Common myeloid progenitor, CD34-positive (primary cell): ENCODE measurements around the gene IRS1.

Source experiments
- CTCF ChIA-PET: fragments of 350-600 bp; sonication (Branson Sonifier 250); formaldehyde crosslinking; loops from one replicate; lab custom pipeline; 2021; ENCODE audit warnings: antibody characterized with exemption; lab: Charles Lee
- POLR2A ChIA-PET: fragments of 350-600 bp; sonication (Branson Sonifier 250); formaldehyde crosslinking; loops from one replicate; lab custom pipeline; 2021; ENCODE audit warnings: antibody characterized with exemption; lab: Charles Lee
- DNase-seq, 3 donors: peaks; one replicate each; pipeline versions ENCODE4 v3.0.0 to v3.0.0-alpha.2; 2013
- H3K27ac ChIP-seq, 2 experiments: 1 replicate in 1 of 2; 2 replicates in 1 of 2; pipeline ENCODE4 v1.7.0; 2013; ENCODE audit warnings: inconsistent platforms in 2 of 2, low read length in 2 of 2, mild to moderate bottlenecking in 2 of 2, low read depth in 1 of 2, moderate library complexity in 1 of 2; ENCODE audit not compliant: severe bottlenecking in 2 of 2, insufficient read depth in 1 of 2, poor library complexity in 1 of 2
- H3K27me3 ChIP-seq, 5 experiments: replicated peaks in 2 of 5; 1 replicate in 3 of 5; 2 replicates in 2 of 5; pipeline versions ENCODE4 v1.6.1 to v1.7.0; 2013; ENCODE audit warnings: low read length in 4 of 5, mild to moderate bottlenecking in 2 of 5, moderate library complexity in 2 of 5, inconsistent platforms in 1 of 5; ENCODE audit not compliant: insufficient read depth in 5 of 5, control insufficient read depth in 4 of 5
- H3K36me3 ChIP-seq, 4 experiments: 1 replicate in 2 of 4; 2 replicates in 2 of 4; pipeline versions ENCODE4 v1.6.1 to v1.7.0; 2013; ENCODE audit warnings: low read length in 3 of 4, control low read depth in 1 of 4, mild to moderate bottlenecking in 1 of 4; ENCODE audit not compliant: control insufficient read depth in 4 of 4, insufficient read depth in 4 of 4
- H3K4me1 ChIP-seq, 4 experiments: 1 replicate in 3 of 4; 2 replicates in 1 of 4; pipeline versions ENCODE4 v1.6.1 to v1.7.1; 2013; ENCODE audit warnings: low read length in 3 of 4, mild to moderate bottlenecking in 3 of 4, control low read depth in 1 of 4, inconsistent platforms in 1 of 4, moderate library complexity in 1 of 4; ENCODE audit not compliant: control insufficient read depth in 4 of 4, insufficient read depth in 4 of 4; ENCODE audit errors: control extremely low read depth in 1 of 4
- H3K4me3 ChIP-seq, 7 experiments: 1 replicate in 4 of 7; 2 replicates in 3 of 7; pipeline versions ENCODE4 v1.5.1 to v1.7.0; 2013; ENCODE audit warnings: mild to moderate bottlenecking in 7 of 7, low read length in 6 of 7, moderate library complexity in 6 of 7, inconsistent platforms in 2 of 7, low read depth in 2 of 7, control low read depth in 1 of 7; ENCODE audit not compliant: insufficient read depth in 4 of 7, control insufficient read depth in 1 of 7; ENCODE audit errors: extremely low read depth in 1 of 7
- H3K9me3 ChIP-seq, 5 experiments: 1 replicate in 4 of 5; 2 replicates in 1 of 5; pipeline versions ENCODE4 v1.6.1 to v1.7.1; 2013; ENCODE audit warnings: low read length in 4 of 5, mild to moderate bottlenecking in 2 of 5, inconsistent platforms in 1 of 5, low read depth in 1 of 5, moderate library complexity in 1 of 5; ENCODE audit not compliant: control insufficient read depth in 4 of 5, insufficient read depth in 2 of 5; ENCODE audit errors: control extremely low read depth in 1 of 5
- WGBS: methylation state at CpG from one replicate; pipeline ENCODE4 v1.1.5; 2013; ENCODE audit not compliant: insufficient coverage; 5-methylcytosine and 5-hydroxymethylcytosine counted together

IRS1 gene

GRCh38 chr2:226828191-226828590 lies 28.6 kb upstream of the IRS1 start:
- ChIA-PET POLR2A (no interaction called here), CTCF (no interaction called here)
- 100% methylated on average over 1 of the region's 2 CpGs for WGBS
- Histone ChIP-seq H3K4me3 (no peak overlapping the region), H3K27me3 (no peaks in the 10 kb centered on the region), H3K4me1 (peaks cover 0 to 4% (median 2%) of the 10 kb centered on the region in 4 experiments), H3K27ac (no peak overlapping the region), H3K9me3 (peaks cover 0 to 3% (median 0%) of the 10 kb centered on the region in 5 experiments), H3K36me3 (peaks cover 0 to under 1% (median under 1%) of the 10 kb centered on the region in 4 experiments)
- DNase-seq, result no peak

DNA sequence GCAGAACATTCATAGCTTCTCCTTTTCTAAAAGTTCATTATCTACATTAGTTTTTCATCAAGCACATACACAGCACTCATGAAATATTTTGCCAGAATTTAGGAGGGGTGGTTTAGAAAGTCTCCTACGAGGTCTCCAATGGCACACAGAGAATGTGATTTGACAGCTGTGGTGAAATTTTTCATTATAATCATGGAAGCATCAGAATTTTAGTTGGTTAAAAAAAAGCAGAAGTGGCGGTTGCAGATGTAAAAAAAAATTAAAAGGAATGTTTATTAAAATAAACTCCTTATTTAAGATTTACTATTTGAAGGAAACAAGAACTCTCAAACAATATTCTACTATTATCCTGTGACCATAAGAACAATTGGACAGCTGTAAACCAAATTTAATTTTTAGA lies 25.4 kb upstream of the IRS1 start:
- H3K27me3 ChIP-seq, result no peaks in the 10 kb centered on the region
- no peak overlapping the region for H3K27ac ChIP-seq
- H3K4me3 ChIP-seq, result no peak overlapping the region
- H3K36me3 ChIP-seq, result no peaks in the 10 kb centered on the region
- WGBS, result 0% methylated on average over 1 of the region's 2 CpGs
- ChIA-PET CTCF (interaction anchor here (1.0 to 2.7 kb wide), 4 partner anchors 10 to 277 kb away, joined by 3 to 9 read pairs (median 7); partner anchors contain the start of gene RHBDD1), POLR2A (no interaction called here)
- peaks cover 0 to 4% (median 2%) of the 10 kb centered on the region in 4 experiments for H3K4me1 ChIP-seq
- H3K9me3 ChIP-seq, result peaks cover 0 to 3% (median 0%) of the 10 kb centered on the region in 5 experiments
- DNase-seq, result peak in 2 of 3 donors; percentile 44 to 56

- Histone ChIP-seq H3K27ac (no peak overlapping the region), H3K27me3 (peaks cover 0 to 8% (median 5%) of the 10 kb centered on the region in 5 experiments), H3K4me3 (no peak overlapping the region), H3K9me3 (peaks cover 0 to 3% (median 0%) of the 10 kb centered on the region in 5 experiments), H3K4me1 (no peaks in the 10 kb centered on the region), H3K36me3 (no peaks in the 10 kb centered on the region)
- no peak for DNase-seq
- ChIA-PET POLR2A (no interaction called here), CTCF (interaction anchor here (1.0 to 1.1 kb wide), 2 partner anchors 16 to 17 kb away, joined by 3 read pairs; no protein-coding TSS in a partner anchor)
- 84% methylated on average over 3 of the region's 3 CpGs for WGBS
These were observed 19.3 kb upstream of the IRS1 start for GRCh38 chr2:226818930-226819329.

- Histone ChIP-seq H3K9me3 (no peaks in the 10 kb centered on the region), H3K4me1 (no peaks in the 10 kb centered on the region), H3K36me3 (no peaks in the 10 kb centered on the region), H3K27me3 (peaks cover 0 to 14% (median 5%) of the 10 kb centered on the region in 5 experiments), H3K27ac (no peak overlapping the region), H3K4me3 (no peak overlapping the region)
- ChIA-PET POLR2A (no interaction called here), CTCF (no interaction called here)
- no CpG with 5 or more reads among the region's 1 CpG for WGBS
- DNase-seq, result no peak
These were observed 13.6 kb upstream of the IRS1 start for GRCh38 chr2:226813148-226813701.

- no peak for DNase-seq
These were observed 3.8 kb upstream of the IRS1 start for GRCh38 chr2:226803410-226803809.

DNA sequence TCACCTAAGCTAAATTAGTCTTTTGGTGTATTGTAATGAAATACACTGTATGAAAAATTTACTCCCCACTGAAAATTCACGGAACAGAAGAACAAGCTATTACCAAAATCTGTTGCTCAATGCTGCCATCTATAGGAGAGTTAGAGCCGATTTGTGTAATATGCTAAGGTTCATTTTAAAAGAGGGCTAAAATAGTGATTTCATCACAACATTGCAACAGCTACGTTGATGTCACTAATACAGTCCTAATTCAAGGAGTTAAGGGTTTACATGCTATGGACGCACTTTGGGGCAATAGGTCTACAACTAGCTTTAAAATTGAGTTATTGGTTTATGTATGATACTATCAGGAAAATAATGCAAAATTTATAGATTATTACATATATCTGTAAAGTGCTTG lies 3.0 kb upstream of the IRS1 start:
- no peak overlapping the region for H3K4me3 ChIP-seq
- H3K36me3 ChIP-seq, result no peaks in the 10 kb centered on the region
- DNase-seq, result peak; percentile 78 to 87 (median 81)
- CTCF ChIA-PET, result interaction anchor here (0.6 to 2.9 kb wide), 30 partner anchors 9 to 1142 kb away, joined by 3 to 15 read pairs (median 4); no protein-coding TSS in a partner anchor
- no peaks in the 10 kb centered on the region for H3K9me3 ChIP-seq
- H3K27ac ChIP-seq, result no peak overlapping the region
- POLR2A ChIA-PET, result interaction anchor here (0.6 kb wide), 1 partner anchor 18 kb away, joined by 3 read pairs; no protein-coding TSS in a partner anchor
- WGBS, result no CpG with 5 or more reads among the region's 4 CpGs
- peaks cover 0 to 61% (median 25%) of the 10 kb centered on the region in 5 experiments for H3K27me3 ChIP-seq
- H3K4me1 ChIP-seq, result peaks cover 0 to 34% (median 31%) of the 10 kb centered on the region in 4 experiments

More at GRCh38 chr2:226803410-226803809, 3.8 kb upstream of the IRS1 start:
- Histone ChIP-seq H3K27ac (no peak overlapping the region), H3K4me1 (peaks cover 0 to 31% (median 29%) of the 10 kb centered on the region in 4 experiments), H3K9me3 (no peaks in the 10 kb centered on the region), H3K27me3 (peaks cover 0 to 58% (median 25%) of the 10 kb centered on the region in 5 experiments), H3K4me3 (no peak overlapping the region), H3K36me3 (no peaks in the 10 kb centered on the region)
- CTCF ChIA-PET, result interaction anchor here (0.7 to 2.9 kb wide), 18 partner anchors 8 to 1142 kb away, joined by 3 to 15 read pairs (median 6); no protein-coding TSS in a partner anchor
- POLR2A ChIA-PET, result no interaction called here
- WGBS, result no CpG with 5 or more reads among the region's 1 CpG
